Ecto neural progenitor cell (in vitro differentiated cells): ENCODE measurements around the gene SNAP47.

Source experiments
- DNase-seq: peaks from one replicate; pipeline ENCODE4 v3.0.0-alpha.2; 2018; ENCODE audit warnings: low spot score

SNAP47 gene

GRCh38 chr1:227769047-227769935 is 34.1 kb downstream of the SNAP47 start:
- DNase-seq, result no peak

DNA sequence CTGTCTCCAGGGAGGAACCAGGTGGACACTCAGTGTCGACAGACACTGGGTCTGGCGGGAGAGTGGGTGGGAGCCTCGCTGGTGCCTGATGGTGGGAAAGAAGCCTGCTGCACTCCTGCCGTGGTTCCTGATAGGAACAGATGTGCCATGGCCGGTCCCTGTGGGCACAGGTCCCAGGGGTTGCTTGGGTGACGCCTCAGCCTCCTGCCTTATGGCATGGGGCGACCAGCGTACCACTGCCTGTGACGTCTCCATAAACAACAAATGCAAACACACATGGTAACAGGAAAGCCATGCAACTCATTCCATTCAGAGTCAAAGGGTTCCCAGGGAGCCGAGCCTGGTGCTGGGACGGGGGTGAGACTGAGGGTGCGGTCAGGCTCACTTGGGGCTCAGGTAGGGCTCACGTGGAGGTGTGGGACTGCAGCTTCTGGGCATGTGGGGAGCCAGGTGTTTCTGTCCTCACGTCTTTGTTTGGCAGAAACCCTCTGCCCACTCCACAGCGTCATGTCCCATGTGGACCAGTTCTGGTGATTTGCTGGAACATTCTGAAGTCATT is 34.8 kb downstream of the SNAP47 start:
- DNase-seq, result no peak

DNA sequence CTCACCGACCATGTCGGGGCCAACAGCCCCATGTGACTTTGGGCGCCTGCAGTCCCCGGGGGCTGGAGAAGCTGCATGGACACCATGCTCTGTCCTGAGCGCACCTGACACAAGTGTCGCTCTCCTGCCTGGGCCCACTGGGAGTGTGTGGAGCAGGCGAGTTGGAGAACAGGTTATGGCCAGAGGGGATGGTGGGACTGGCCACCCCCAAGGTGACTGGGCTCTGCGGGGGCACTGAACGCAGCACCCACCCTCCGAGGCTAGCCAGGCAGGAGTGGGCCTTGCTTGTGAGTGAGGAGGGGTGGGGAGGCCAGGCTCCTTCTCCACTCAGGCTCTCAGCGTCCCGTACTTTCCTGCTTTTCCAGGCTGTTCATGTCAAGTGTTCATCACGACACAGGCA is 35.6 kb downstream of the SNAP47 start:
- DNase-seq, result no peak

GRCh38 chr1:227771326-227771725 is 36.1 kb downstream of the SNAP47 start:
- no peak for DNase-seq

DNA sequence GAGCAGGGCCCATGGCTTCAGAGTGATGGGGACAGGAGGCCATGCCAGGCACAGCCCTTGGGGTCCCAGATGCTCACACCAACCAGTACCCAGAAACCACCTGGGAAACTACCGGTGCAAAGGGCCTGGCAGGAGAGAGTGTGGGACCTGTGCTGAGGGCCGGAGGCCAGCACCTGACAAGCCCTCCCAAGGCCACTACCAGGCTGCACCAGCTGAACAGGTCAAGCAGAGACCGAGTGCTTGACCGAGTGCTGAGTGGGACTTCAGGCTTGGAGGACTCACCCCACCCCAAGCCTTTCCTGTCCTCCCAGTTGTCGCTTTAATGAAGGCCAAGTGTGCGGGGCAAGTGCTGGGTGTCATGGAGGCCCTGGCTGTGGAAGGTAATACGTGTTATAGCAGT is 36.5 kb downstream of the SNAP47 start:
- no peak for DNase-seq

DNA sequence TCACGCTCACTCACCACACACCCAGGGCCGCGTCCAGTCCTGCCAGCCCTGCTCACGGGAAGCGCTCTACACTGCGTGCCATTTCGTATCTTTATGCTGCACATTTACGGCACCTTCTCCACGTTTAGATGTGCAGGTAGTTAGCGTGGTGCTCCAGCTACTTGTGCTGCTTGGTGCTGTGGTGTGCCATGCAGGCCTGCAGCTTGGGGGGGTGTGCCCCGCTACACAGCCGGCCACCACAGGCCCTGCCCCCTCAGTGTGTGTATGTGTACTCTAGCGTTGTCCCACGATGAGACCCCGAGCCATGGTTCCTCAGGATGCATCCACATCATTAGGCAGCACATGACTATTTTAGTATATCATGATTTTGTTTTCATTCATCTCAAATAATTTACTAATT is 38.3 kb downstream of the SNAP47 start:
- DNase-seq, result no peak

- no peak for DNase-seq
Observed at GRCh38 chr1:227774051-227774731, 39.0 kb downstream of the SNAP47 start.

GRCh38 chr1:227774821-227775661 is 39.8 kb downstream of the SNAP47 start:
- no peak for DNase-seq

DNA sequence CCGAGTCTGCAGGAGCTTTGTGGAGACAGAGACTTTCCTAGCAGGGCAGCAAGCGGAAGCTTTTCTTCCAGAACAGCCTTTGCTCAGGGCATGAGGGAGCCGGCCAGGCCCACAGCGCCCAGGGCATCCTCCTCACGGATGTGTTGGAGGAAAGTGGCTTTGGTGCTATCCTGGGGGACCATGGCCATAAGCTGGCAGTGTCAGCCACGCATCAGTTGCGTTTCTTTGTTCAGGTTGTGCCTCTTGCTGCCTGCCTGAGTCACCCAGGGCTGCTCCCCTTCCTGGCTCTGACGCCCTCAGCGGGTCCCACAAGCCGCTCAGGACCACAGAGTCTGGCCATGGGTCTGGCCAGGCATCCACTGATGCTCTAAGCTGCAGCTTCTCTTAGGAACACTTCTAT is 40.6 kb downstream of the SNAP47 start:
- no peak for DNase-seq

GRCh38 chr1:227776331-227776771 is 41.1 kb downstream of the SNAP47 start:
- no peak for DNase-seq

DNA sequence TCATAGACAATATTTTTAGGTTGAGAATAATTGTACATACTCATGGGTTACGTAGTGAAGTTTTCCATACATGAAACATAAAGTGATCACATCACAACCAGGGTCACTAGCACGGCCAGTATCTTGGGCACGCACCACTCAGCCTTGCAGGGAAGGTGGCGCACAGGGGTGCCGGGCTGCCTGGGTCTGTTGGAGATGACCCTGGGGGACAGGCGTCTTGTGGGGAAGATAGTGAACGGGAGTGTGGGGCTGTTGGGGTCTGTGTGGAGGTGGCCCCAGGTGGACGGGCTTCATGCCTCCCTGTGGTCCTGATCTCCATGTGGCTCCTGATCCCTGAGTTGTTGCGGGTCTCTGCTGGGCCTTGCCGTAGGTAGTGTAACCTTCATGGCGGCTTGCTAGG is 41.9 kb downstream of the SNAP47 start:
- DNase-seq, result no peak

GRCh38 chr1:227777646-227778045 is 42.4 kb downstream of the SNAP47 start:
- DNase-seq, result no peak

DNA sequence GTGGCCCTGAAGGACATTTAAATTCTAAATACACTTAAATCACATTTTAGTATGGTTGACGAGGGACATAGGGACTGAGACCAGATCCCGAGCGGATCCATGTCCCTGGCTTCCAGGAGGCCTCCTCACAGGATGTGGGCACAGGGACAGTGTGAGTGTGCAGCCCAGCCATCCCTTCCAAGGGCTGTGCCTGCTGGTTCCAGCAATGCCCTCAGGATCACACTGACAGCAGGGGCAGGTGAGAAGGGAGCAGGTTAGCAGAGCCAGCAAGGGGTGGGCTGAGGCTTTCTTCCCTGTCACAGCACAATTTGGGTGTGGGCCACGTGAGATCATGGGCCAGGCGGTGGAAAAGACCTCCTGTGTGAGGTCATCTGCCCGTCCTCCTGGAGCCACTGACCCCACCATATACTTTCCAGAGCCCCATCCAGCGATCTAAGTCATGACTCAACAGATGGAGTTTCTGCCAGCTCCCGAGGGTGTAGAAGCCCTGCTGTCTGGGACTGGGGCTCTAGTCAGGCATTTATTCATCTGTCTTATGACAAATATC is 43.2 kb downstream of the SNAP47 start:
- DNase-seq, result no peak

DNA sequence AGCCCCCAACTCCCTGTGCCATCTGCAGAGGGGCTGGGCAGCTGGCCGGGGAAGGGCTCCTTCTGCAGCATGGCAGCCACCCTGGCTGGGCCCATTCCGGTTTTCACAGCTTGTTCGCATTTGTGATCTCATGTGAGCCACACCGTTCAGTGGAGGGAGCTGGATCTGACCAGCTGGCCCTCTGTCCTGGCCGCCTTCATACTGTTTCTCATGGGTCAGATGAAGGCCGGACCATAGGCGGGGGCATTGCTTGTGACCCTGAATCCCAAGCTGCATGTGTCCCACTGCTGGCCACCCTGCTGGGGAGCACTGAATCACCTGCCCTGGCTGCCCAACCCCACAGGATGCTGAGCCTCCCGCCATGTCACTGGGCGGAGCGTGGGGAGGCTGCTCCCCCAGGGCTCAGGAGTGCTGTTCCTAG is 43.8 kb downstream of the SNAP47 start:
- DNase-seq, result no peak

DNA sequence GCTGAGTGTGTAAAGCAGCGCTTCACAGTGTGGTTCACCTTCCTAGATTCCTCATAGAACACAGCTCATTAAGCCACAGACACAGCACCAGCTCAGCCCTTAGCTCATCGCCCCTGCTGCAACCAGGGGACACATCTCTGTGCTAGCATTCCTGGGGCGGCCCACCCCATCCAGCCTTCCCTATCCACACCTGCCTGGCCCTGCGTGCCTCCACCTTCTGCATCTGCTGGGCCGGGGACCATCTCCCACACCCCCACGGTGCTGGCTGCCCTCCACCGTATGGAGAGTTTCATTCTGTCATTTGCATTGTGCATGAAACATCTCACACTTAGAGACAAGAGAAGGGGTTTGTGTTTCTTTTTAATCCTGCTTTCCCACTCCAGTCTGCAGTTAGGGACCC is 44.5 kb downstream of the SNAP47 start:
- no peak for DNase-seq

DNA sequence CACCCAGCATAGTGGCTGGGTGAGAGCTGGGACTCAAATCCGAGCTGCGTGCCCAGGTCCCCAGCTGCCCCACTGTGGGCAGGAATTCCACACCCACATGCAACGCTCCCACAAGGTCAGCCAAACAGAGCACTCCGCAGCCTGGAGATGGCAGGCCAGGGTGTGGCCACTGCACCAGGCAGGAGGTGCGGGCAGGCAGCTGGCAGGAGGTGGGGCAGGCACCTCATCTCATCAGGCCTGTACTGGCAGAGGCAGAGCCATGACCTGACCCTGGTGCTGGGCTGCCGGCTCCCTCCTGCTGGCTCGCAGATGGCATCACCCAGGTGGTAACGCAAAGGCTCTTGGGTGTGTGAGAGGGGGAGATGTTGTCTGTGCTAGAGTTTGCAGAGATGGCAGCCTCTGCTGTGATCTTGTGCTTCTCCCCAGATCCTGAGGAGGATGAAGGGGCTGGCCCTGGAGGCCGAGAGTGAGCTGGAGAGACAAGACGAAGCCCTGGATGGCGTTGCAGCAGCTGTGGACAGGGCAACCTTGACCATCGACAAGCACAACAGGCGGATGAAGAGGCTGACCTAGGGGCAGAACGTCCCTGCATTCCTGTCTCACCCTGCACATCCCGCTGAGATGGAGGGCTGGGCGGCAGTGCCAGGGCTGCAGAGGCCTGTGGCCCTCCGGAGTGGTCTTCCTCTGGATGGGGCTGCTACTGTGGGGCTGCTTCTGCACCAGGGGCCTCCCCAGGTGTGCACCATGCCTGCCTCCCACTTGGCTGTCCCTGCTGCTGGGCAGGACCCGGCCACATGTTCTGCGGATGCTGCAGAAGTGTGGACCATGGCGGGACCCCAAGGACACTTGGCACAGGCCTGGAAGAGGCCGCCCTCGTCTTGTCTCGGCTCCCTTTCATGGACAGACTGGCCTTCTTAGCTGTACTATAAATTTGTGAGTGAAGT is 45.1 kb downstream of the SNAP47 start:
- DNase-seq, result peak; percentile 24

- DNase-seq, result peak; percentile 29
Observed at GRCh38 chr1:227781314-227781930, 46.2 kb downstream of the SNAP47 start.

- peak; percentile 25 for DNase-seq
Observed at GRCh38 chr1:227782226-227782625, 47.0 kb downstream of the SNAP47 start.

DNA sequence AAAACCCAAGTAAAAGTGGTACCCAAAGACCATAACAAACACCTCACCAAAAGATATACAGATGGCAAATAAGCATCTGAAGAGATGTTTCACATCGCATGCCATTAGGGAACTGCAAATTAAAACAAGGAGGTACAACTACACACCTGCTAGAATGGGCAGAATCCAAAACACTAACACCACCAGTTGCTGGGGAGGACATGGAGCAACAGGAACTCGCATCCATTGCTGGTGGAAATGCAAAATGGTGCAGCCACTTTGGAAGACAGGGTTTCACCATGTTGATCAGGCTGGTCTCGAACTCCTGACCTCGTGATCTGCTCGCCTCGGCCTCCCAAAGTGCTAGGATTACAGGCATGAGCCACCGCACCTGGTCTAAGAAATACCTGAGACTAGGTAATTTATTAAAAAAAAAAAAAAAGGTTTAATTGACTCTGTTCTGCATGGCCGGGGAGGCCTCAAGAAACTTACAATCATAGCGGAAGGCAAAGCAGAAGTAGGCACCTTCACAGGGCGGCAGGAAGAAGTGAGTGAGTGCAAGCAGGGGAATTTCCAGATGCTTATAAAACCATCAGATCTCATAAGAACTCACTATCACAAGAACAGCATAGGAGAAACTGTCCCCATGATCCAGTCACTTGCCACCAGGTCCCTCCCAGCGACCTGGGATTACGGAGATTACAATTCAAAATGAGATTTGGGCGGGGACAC is 50.0 kb downstream of the SNAP47 start:
- DNase-seq, result no peak
